T-cell (primary cell): Measurements from ENCODE around the gene RAB19. TPM values are rescaled to one million over a fixed set of nuclear protein-coding genes. Genes with fewer than 3 reads are reported as not detected.

Experiments used
- ATAC-seq, 4 experiments: fragments of 200-7000 bp in 3 of 4; fragments of 150-1000 bp in 1 of 4; cut with Tn5 transposase; replicated peaks in 1 of 4; 1 replicate in 3 of 4; 2 replicates in 1 of 4; pipeline ENCODE4 v1.10.0; 2021; ENCODE audit warnings: moderate library complexity in 3 of 4, mild to moderate bottlenecking in 2 of 4, moderate number of reproducible peaks in 1 of 4
- CTCF ChIA-PET, 2 donors: fragments of 300-600 bp; sonication (Branson Sonifier 250); formaldehyde crosslinking; loops; one replicate each; lab custom pipeline; 2022; ENCODE audit warnings: antibody characterized with exemption in 2 of 2; lab: Charles Lee
- POLR2A ChIA-PET, 2 donors: fragments of 300-600 bp; sonication (Branson Sonifier 250); formaldehyde crosslinking; loops; one replicate each; lab custom pipeline; 2022; ENCODE audit warnings: antibody characterized with exemption in 2 of 2; lab: Charles Lee
- DNase-seq, 35 experiments: peaks; one replicate each; pipeline versions ENCODE4 v3.0.0 to v3.0.0-alpha.2; 2013 to 2023
- H3K27ac ChIP-seq: one replicate; pipeline ENCODE4 v1.5.1; 2013; ENCODE audit warnings: low read length
- H3K27me3 ChIP-seq, 2 experiments: replicated peaks in 1 of 2; 1 replicate in 1 of 2; 2 replicates in 1 of 2; pipeline versions ENCODE4 v1.6.1 to v1.7.0; 2013; ENCODE audit warnings: low read length in 1 of 2, mixed read lengths in 1 of 2; ENCODE audit not compliant: control insufficient read depth in 2 of 2, insufficient read depth in 2 of 2; ENCODE audit errors: extremely low read depth in 1 of 2
- H3K36me3 ChIP-seq, 2 donors: 1 replicate in 1 of 2; 2 replicates in 1 of 2; pipeline versions ENCODE4 v1.6.1 to v1.7.0; 2013; ENCODE audit warnings: low read length in 1 of 2; ENCODE audit not compliant: control insufficient read depth in 2 of 2, insufficient read depth in 1 of 2; ENCODE audit errors: extremely low read depth in 1 of 2
- H3K4me1 ChIP-seq, 2 experiments: 1 replicate in 1 of 2; 2 replicates in 1 of 2; pipeline versions ENCODE4 v1.6.1 to v1.7.0; 2013; ENCODE audit warnings: low read length in 2 of 2, mixed read lengths in 1 of 2; ENCODE audit not compliant: insufficient read depth in 2 of 2, control insufficient read depth in 1 of 2; ENCODE audit errors: extremely low read depth in 1 of 2
- H3K4me3 ChIP-seq, 2 donors: 1 replicate in 1 of 2; 2 replicates in 1 of 2; pipeline versions ENCODE4 v1.5.1 to v1.7.0; 2013; ENCODE audit warnings: mild to moderate bottlenecking in 2 of 2, low read length in 1 of 2, moderate library complexity in 1 of 2; ENCODE audit not compliant: control insufficient read depth in 1 of 2; ENCODE audit errors: extremely low read depth in 1 of 2
- H3K9me3 ChIP-seq: 2 replicates; pipeline ENCODE4 v1.7.0; 2013
- H3K27ac Mint-ChIP-seq, 2 donors: one replicate each; pipeline ENCODE4 v1.8.0; 2020 to 2021; ENCODE audit warnings: mild to moderate bottlenecking in 2 of 2, mixed read lengths in 2 of 2
- H3K27me3 Mint-ChIP-seq, 2 donors: one replicate each; pipeline ENCODE4 v1.8.0; 2021 to 2022; ENCODE audit warnings: mixed read lengths in 2 of 2
- H3K36me3 Mint-ChIP-seq: one replicate; pipeline ENCODE4 v1.8.0; 2021; ENCODE audit warnings: mixed read lengths
- H3K4me1 Mint-ChIP-seq, 3 donors: one replicate each; pipeline ENCODE4 v1.8.0; 2020 to 2022; ENCODE audit warnings: mixed read lengths in 3 of 3, mild to moderate bottlenecking in 1 of 3
- H3K4me3 Mint-ChIP-seq, 3 donors: one replicate each; pipeline ENCODE4 v1.8.0; 2020 to 2022; ENCODE audit warnings: mild to moderate bottlenecking in 3 of 3, mixed read lengths in 3 of 3, moderate library complexity in 3 of 3
- H3K9me3 Mint-ChIP-seq, 3 donors: one replicate each; pipeline ENCODE4 v1.8.0; 2020 to 2022; ENCODE audit warnings: mixed read lengths in 3 of 3
- WGBS: methylation state at CpG from one replicate; pipeline ENCODE4 v1.1.5; 2013; ENCODE audit warnings: missing lambda C conversion rate; ENCODE audit not compliant: insufficient coverage; 5-methylcytosine and 5-hydroxymethylcytosine counted together
- total RNA-seq, 35 experiments: library from RNA in 6 of 35; stranded (reverse) in 6 of 35; fragments of 120-200 nt in 1 of 35; gene quantifications; one replicate each; pipeline versions ENCODE4 v1.2.1 to v1.2.4 and lab custom pipeline; 2013 to 2026

RAB19 gene
- total RNA-seq, 5 donors from 2014 or later (not counting 1 experiment from before 2014, with no cell fraction given), result 4.3 to 8.9 (median 5.6) TPM

GRCh38 chr7:140440593-140440992 is 36.7 kb downstream of the RAB19 start:
- 96% methylated on average over 3 of the region's 3 CpGs for WGBS
- Histone ChIP-seq H3K9me3 (no peaks in the 10 kb centered on the region), H3K4me3 (no peak overlapping the region), H3K27me3 (no peaks in the 10 kb centered on the region), H3K36me3 (no peaks in the 10 kb centered on the region), H3K27ac (no peak overlapping the region), H3K4me1 (no peaks in the 10 kb centered on the region)
- Mint-ChIP-seq H3K9me3 (no peaks in the 10 kb centered on the region), H3K4me3 (no peak overlapping the region), H3K4me1 (peaks cover 0 to 1% (median 0%) of the 10 kb centered on the region in 3 donors), H3K27me3 (peaks cover 0 to 2% of the 10 kb centered on the region in 2 donors), H3K27ac (no peak overlapping the region), H3K36me3 (no peaks in the 10 kb centered on the region)
- ChIA-PET CTCF (interaction anchor here in 1 of 2 donors (0.5 to 0.6 kb wide), 2 partner anchors 14 to 63 kb away, joined by 4 to 8 read pairs; no protein-coding TSS in a partner anchor), POLR2A (interaction anchor here in 1 of 2 donors (0.6 kb wide), 1 partner anchor 897 kb away, joined by 5 read pairs; no protein-coding TSS in a partner anchor)
- no peak for ATAC-seq
- DNase-seq, result no peak

- no peak overlapping the region for H3K4me3 Mint-ChIP-seq
- H3K36me3 Mint-ChIP-seq, result no peaks in the 10 kb centered on the region
- H3K27me3 Mint-ChIP-seq, result no peaks in the 10 kb centered on the region
- Histone ChIP-seq H3K36me3 (no peaks in the 10 kb centered on the region), H3K27ac (no peak overlapping the region), H3K9me3 (no peaks in the 10 kb centered on the region), H3K4me1 (no peaks in the 10 kb centered on the region), H3K27me3 (no peaks in the 10 kb centered on the region), H3K4me3 (no peak overlapping the region)
- POLR2A ChIA-PET, result no interaction called here
- no peak overlapping the region for H3K27ac Mint-ChIP-seq
- ATAC-seq, result no peak
- CTCF ChIA-PET, result interaction anchor here in 1 of 2 donors (0.6 kb wide), 1 partner anchor 280 kb away, joined by 5 read pairs; no protein-coding TSS in a partner anchor
- no peaks in the 10 kb centered on the region for H3K9me3 Mint-ChIP-seq
- no peak for DNase-seq
- no CpG with 5 or more reads among the region's 2 CpGs for WGBS
- peaks cover 0 to 1% (median 0%) of the 10 kb centered on the region in 3 donors for H3K4me1 Mint-ChIP-seq
These were observed 37.7 kb downstream of the RAB19 start for GRCh38 chr7:140441519-140441918.

- Histone ChIP-seq H3K36me3 (no peaks in the 10 kb centered on the region), H3K27ac (no peak overlapping the region), H3K27me3 (no peaks in the 10 kb centered on the region), H3K4me3 (no peak overlapping the region), H3K9me3 (no peaks in the 10 kb centered on the region), H3K4me1 (peaks cover 2 to 4% of the 10 kb centered on the region in 2 experiments)
- DNase-seq (no peak), ATAC-seq (no peak)
- H3K4me1 Mint-ChIP-seq, result peaks cover 13 to 40% (median 15%) of the 10 kb centered on the region in 3 donors
- POLR2A ChIA-PET, result no interaction called here
- no peaks in the 10 kb centered on the region for H3K27me3 Mint-ChIP-seq
- no peaks in the 10 kb centered on the region for H3K9me3 Mint-ChIP-seq
- no peak overlapping the region for H3K27ac Mint-ChIP-seq
- WGBS, result 98% methylated on average over 7 of the region's 11 CpGs
- no peak overlapping the region for H3K4me3 Mint-ChIP-seq
- CTCF ChIA-PET, result no interaction called here
- H3K36me3 Mint-ChIP-seq, result peaks cover 2% of the 10 kb centered on the region
These were observed 42.6 kb downstream of the RAB19 start for GRCh38 chr7:140446467-140446866.

GRCh38 chr7:140447841-140448240 is 44.0 kb downstream of the RAB19 start:
- H3K27me3 ChIP-seq, result no peaks in the 10 kb centered on the region
- peaks cover 2 to 4% of the 10 kb centered on the region in 2 experiments for H3K4me1 ChIP-seq
- H3K27ac ChIP-seq, result no peak overlapping the region
- CTCF ChIA-PET, result interaction anchor here in 1 of 2 donors (0.6 kb wide), 2 partner anchors 20 to 30 kb away, joined by 4 to 6 read pairs; no protein-coding TSS in a partner anchor
- 100% methylated on average over 1 of the region's 7 CpGs for WGBS
- H3K4me1 Mint-ChIP-seq, result peaks cover 18 to 50% (median 23%) of the 10 kb centered on the region in 3 donors
- H3K4me3 Mint-ChIP-seq, result no peak overlapping the region
- POLR2A ChIA-PET, result no interaction called here
- peaks cover 13% of the 10 kb centered on the region for H3K36me3 Mint-ChIP-seq
- ATAC-seq (peak in 2 of 4 experiments; percentile 44 to 48), DNase-seq (no peak)
- H3K9me3 Mint-ChIP-seq, result no peaks in the 10 kb centered on the region
- peak overlapping the region; percentile 1 to 78 for H3K27ac Mint-ChIP-seq
- H3K9me3 ChIP-seq, result no peaks in the 10 kb centered on the region
- H3K27me3 Mint-ChIP-seq, result no peaks in the 10 kb centered on the region
- H3K4me3 ChIP-seq, result no peak overlapping the region
- H3K36me3 ChIP-seq, result peaks cover 0 to 6% of the 10 kb centered on the region in 2 donors

- Mint-ChIP-seq H3K4me1 (peaks cover 18 to 52% (median 23%) of the 10 kb centered on the region in 3 donors), H3K9me3 (no peaks in the 10 kb centered on the region), H3K27me3 (no peaks in the 10 kb centered on the region), H3K36me3 (peaks cover 23% of the 10 kb centered on the region), H3K4me3 (no peak overlapping the region), H3K27ac (peak overlapping the region in 1 of 2 donors; percentile 50)
- no CpG with 5 or more reads among the region's 4 CpGs for WGBS
- ChIA-PET CTCF (interaction anchor here in 1 of 2 donors (0.5 to 0.6 kb wide), 2 partner anchors 52 to 275 kb away, joined by 3 to 5 read pairs; no protein-coding TSS in a partner anchor), POLR2A (no interaction called here)
- H3K9me3 ChIP-seq, result no peaks in the 10 kb centered on the region
- peaks cover 5 to 17% of the 10 kb centered on the region in 2 donors for H3K36me3 ChIP-seq
- DNase-seq, result no peak
- no peak for ATAC-seq
- peaks cover 2 to 4% of the 10 kb centered on the region in 2 experiments for H3K4me1 ChIP-seq
- no peaks in the 10 kb centered on the region for H3K27me3 ChIP-seq
- H3K4me3 ChIP-seq, result no peak overlapping the region
- no peak overlapping the region for H3K27ac ChIP-seq
These were observed 45.1 kb downstream of the RAB19 start for GRCh38 chr7:140448781-140449480.

- Histone ChIP-seq H3K36me3 (peaks cover 7 to 44% of the 10 kb centered on the region in 2 donors), H3K9me3 (no peaks in the 10 kb centered on the region), H3K4me3 (no peak overlapping the region), H3K27ac (no peak overlapping the region), H3K4me1 (peaks cover 2 to 4% of the 10 kb centered on the region in 2 experiments), H3K27me3 (no peaks in the 10 kb centered on the region)
- WGBS, result 89% methylated on average over 1 of the region's 1 CpG
- CTCF ChIA-PET, result interaction anchor here in 1 of 2 donors (1.1 kb wide), 1 partner anchor 25 kb away, joined by 3 read pairs; no protein-coding TSS in a partner anchor
- H3K27ac Mint-ChIP-seq, result peak overlapping the region; percentile 7 to 60
- H3K4me1 Mint-ChIP-seq, result peaks cover 25 to 62% (median 30%) of the 10 kb centered on the region in 3 donors
- H3K9me3 Mint-ChIP-seq, result no peaks in the 10 kb centered on the region
- H3K4me3 Mint-ChIP-seq, result no peak overlapping the region
- ATAC-seq (no peak), DNase-seq (no peak)
- H3K27me3 Mint-ChIP-seq, result no peaks in the 10 kb centered on the region
- H3K36me3 Mint-ChIP-seq, result peaks cover 48% of the 10 kb centered on the region
- POLR2A ChIA-PET, result no interaction called here
These were observed 47.9 kb downstream of the RAB19 start for GRCh38 chr7:140451716-140452115.
